HG03175 (cell line): Measurements from ENCODE around the gene ABCA8.
"Not testable (repeated sequence)": the region's sequence is repeated elsewhere in the genome, so short reads cannot be mapped to it uniquely, and the experiment has no call there.

ENCODE experiments used
- ATAC-seq: cut with Tn5 transposase; IDR thresholded peaks from one replicate; pipeline ENCODE4 v1.9.1; 2021; ENCODE audit warnings: mild to moderate bottlenecking, moderate library complexity; ENCODE audit not compliant: unreplicated experiment

Gene ABCA8

DNA sequence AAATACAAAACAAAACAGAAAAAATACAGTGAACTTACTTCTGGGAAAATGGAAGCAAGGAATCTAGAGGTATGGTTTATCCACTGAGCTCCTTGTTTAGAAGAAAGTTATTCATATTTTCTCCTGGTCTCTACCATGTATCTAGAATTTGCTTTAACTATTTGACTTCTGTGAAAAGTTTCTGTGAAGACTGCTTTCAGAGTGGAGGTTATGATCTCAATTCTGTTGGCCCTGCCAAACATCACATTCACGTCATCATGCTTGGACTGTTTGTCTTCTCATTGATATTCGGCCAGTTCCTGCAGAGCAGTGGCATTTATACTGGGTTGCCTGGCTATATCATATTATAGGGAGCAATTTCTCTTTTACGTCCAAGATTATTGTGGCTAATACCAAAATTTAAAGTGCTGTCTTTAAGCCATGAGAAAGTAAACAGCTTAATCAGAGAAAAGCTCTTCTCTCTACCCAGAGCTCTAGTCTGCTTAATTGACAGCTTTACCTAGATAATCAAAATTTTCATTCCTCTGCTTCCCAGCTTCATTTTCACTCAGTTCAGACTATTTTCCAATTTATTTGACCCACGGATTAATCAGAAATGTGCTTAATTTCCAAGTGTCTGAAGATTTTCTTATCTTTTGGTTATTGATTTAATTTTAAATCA is at the start of gene ABCA8:
ABCA8 (minus strand) TSS at position 212 of the 661 bp plus-strand sequence. CDS start 13,358 bp downstream, outside the sequence.
- ATAC-seq, result no peak

- not testable (repeated sequence) for ATAC-seq
These were observed 49.6 kb upstream of the ABCA8 start for GRCh38 chr17:69004759-69005158.

- not testable (repeated sequence) for ATAC-seq
These were observed 44.6 kb upstream of the ABCA8 start for GRCh38 chr17:68999743-69000142.

GRCh38 chr17:68993112-68993511 is 37.9 kb upstream of the ABCA8 start:
- ATAC-seq, result no peak

GRCh38 chr17:68987966-68988365 is 32.8 kb upstream of the ABCA8 start:
- no peak for ATAC-seq

- ATAC-seq, result peak; percentile 88
These were observed 26.1 kb upstream of the ABCA8 start for GRCh38 chr17:68981288-68981687.

GRCh38 chr17:68973098-68973846 is 18.1 kb upstream of the ABCA8 start:
- ATAC-seq, result no peak

DNA sequence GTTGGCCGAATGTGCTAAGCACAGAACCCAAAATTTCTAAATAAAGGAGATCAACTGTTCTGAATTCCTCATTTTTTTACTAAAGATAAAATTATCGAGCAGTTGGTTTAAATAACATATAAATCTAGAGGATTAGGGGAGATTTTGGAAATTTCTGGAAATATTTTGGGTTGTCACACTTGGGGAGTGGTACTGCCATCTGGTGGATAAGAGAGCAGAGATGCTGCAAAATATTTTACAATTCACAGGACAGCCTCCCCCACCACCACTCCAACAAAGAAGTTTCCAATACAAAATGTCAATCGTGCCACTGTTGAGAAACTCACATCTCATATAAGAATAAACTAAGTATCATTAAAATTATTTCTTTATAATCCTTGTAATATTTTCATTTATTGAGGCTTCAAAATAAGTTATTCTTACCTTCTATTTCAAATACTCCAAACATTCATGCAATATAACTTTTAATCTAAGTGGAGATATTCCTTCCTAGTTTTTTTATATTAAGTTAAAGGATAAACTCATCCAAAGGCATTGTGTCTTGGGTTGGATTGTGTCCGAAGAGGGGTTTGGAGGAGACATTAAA is 17.0 kb upstream of the ABCA8 start:
- ATAC-seq, result no peak

GRCh38 chr17:68969101-68969500 is 13.9 kb upstream of the ABCA8 start:
- no peak for ATAC-seq

- no peak for ATAC-seq
These were observed 8.8 kb upstream of the ABCA8 start for GRCh38 chr17:68963958-68964357.

DNA sequence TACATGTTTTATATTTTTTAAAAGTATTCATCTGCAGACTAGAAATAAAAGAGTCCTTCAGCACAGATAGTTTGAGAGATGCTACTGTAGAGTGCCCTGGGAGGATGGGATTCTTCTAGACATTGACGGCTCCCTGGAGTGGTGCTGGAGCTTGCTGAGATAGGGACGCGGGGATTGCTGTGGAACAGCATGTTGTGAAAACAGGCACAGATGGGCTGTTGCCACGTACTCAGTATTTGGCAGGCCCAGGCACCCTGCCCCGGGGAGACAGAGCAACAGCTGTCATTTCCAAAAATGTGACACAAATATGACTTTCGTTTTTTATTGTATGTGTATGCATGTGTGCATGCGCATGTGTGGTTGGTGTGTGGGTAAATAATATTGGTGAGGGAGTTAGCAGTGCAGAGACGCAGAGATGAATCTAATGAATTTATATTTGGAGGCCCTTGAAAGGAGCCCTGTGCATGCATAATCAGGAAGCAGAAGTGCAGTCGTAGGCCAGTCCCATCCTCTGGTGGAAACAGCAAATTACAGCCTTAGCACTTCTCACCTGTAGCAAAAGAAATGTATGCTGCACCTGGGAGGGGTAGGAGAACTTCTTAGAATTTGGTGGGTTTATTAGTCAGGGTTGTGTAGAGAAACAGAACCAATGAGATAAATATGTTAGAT is 6.2 kb upstream of the ABCA8 start:
- ATAC-seq, result no peak

- ATAC-seq, result not testable (repeated sequence)
These were observed 3.9 kb upstream of the ABCA8 start for GRCh38 chr17:68959117-68959516.

GRCh38 chr17:68957944-68958343 is 2.8 kb upstream of the ABCA8 start:
- no peak for ATAC-seq

- ATAC-seq, result no peak
These were observed 871 bp downstream of the ABCA8 start for GRCh38 chr17:68954146-68954896.

DNA sequence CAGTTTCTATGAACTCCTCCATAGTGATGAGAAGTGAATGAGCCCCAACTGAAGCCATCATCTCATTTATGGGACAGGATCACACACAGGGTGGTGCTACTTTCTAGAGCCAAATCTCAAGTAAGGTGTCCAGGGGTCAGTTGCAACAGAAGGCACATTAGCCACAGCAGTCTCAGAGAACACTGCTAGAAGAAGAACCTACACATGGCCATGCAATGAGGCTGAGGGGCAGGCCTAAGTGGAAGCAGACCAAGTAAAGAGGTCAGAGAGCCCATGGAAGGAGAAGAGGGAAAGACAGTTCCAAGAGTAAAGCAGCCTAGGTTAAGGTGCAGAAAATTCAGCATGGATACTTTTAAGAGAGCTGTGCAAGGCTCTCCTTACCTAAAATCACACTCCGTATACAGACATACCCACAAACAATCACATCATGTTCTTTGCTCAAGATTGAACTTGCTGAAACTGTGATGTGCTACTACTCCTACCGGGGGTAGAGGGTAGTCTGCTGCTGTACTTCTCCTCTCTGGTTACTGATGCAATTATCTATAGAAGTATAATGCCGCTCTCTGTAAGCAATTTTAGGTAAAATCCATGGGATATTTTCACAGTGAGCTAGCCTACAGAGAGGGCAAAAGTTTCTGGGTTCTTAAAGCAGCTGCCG is 1.7 kb downstream of the ABCA8 start:
- ATAC-seq, result no peak

DNA sequence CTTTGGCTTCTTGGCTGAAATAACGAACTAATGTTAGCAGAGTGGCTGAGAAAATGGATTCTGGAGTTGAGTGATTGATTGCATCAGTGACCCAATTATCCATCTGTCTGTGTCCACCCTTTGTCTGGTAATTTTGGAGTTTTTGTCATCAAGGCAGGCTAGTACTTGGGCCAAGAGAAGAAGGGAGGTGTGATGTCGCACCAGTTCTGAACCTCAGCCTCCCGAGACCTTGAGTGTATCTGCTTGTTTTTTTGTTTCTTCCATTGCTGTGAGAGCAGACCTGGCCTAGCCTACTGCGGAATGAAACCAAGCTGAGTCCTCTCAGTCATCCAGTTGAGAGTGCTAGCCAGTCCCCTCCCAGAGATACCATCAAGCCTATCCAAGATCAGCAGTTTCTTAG is 4.5 kb downstream of the ABCA8 start:
- ATAC-seq, result no peak

DNA sequence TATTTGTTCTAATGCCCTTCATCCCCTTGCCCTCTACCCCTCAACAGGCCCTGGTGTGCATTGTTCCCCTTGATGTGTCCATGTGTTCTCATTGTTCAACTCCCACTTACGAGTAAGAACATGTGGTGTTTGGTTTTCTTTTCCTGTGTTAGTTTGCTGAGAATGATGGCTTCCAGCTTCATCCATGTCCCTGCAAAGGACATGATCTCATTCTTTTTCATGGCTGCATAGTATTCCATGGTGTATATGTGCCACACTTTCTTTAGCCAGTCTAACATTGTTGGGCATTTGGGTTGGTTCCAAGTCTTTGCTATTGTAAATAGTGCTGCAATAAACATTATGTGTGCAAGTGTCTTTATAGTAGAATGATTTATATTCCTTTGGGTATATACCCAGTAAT is 7.3 kb downstream of the ABCA8 start:
- ATAC-seq, result not testable (repeated sequence)

DNA sequence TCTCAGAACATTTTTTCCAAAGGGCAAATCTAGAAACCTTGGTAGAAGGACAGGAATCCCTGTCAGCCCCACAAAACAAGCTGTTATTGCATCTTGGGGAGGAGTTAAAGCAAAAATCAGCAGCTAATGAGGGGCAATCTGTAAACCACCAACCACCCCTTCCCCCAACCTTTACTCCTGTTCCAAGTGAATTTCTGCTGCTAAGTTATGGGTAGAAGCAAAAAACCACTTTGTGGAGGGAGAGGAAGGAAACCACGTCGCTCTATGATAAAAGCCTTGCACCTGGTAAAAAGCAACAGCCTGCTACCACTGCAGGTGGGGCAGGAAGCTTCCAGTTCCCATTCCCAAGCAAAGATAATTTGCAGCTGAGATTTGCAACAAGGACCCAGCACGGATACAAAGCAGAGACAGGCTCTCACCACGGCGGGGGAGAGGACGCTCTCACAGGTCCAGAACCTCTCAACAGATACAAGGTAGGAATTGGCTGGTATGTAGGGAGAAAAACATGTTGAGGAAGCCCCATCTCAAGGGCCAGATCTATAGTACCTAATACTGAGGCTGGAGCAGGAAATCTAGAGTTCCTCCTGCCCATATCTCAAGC is 10.7 kb downstream of the ABCA8 start:
- no peak for ATAC-seq

DNA sequence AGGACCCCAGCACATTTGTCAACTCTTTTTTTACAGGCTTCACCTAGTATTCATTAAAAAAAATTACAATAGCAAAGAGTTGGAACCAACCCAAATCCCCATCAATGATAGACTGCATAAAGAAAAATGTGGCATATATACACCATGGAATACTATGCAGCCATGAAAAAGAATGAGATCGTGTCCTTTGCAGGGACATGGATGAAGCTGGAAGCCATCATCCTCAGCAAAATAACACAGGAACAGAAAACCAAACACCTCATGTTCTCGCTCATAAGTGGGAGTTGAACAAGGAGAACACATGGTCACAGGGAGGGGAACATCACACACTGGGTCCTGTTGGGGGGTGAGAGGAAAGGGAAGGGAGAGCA is 11.4 kb downstream of the ABCA8 start:
- ATAC-seq, result not testable (repeated sequence)
